Caco-2 (cell line): ENCODE measurements around the gene DNASE1. TPM values are rescaled to one million over a fixed set of nuclear protein-coding genes. Genes with fewer than 3 reads are reported as not detected.

Experiments used
- BruUV-seq: library from RNA; stranded (reverse); fragments of 400-500 nt; replicated peaks from 2 replicates; lab custom pipeline; 2021; lab: Mats Ljungman, UMichigan
- CTCF ChIA-PET: fragments of 300-600 bp; sonication (Branson Sonifier 250); formaldehyde crosslinking; loops from one replicate; lab custom pipeline; 2022; ENCODE audit warnings: antibody characterized with exemption; lab: Charles Lee
- POLR2A ChIA-PET: fragments of 300-600 bp; sonication (Branson Sonifier 250); formaldehyde crosslinking; loops from one replicate; lab custom pipeline; 2022; ENCODE audit warnings: antibody characterized with exemption; lab: Charles Lee
- DNase-seq, 2 experiments: peaks; one replicate each; pipeline versions ENCODE4 v3.0.0 to v3.0.0-alpha.2; 2020 to 2022
- H3K27me3 ChIP-seq: replicated peaks from 2 replicates; pipeline ENCODE4 v1.6.0; 2011; ENCODE audit warnings: low read length; ENCODE audit not compliant: control insufficient read depth, insufficient read depth
- H3K36me3 ChIP-seq: 2 replicates; pipeline ENCODE4 v1.5.1; 2011; ENCODE audit warnings: low read length; ENCODE audit not compliant: control insufficient read depth, insufficient read depth
- H3K4me1 ChIP-seq: fragments of 250-450 bp; sonication (Bioruptor Pico); 2 replicates; pipeline ENCODE4 v1.5.1; 2020; ENCODE audit warnings: mild to moderate bottlenecking
- H3K4me3 ChIP-seq: 2 replicates; pipeline ENCODE4 v1.5.1; 2011; ENCODE audit warnings: low read depth, mild to moderate bottlenecking, control low read depth, low read length
- H3K9me3 ChIP-seq: fragments of 250-450 bp; sonication (Bioruptor Pico); 2 replicates; pipeline ENCODE4 v1.5.1; 2020; ENCODE audit warnings: mild to moderate bottlenecking, moderate library complexity
- H3K27ac Mint-ChIP-seq: one replicate; pipeline ENCODE4 v1.8.0; 2022; ENCODE audit warnings: mixed read lengths; ENCODE audit not compliant: unreplicated experiment
- H3K27me3 Mint-ChIP-seq: one replicate; pipeline ENCODE4 v1.8.0; 2022; ENCODE audit warnings: mixed read lengths; ENCODE audit not compliant: insufficient read depth, unreplicated experiment
- H3K36me3 Mint-ChIP-seq: one replicate; pipeline ENCODE4 v1.8.0; 2022; ENCODE audit warnings: mild to moderate bottlenecking, mixed read lengths; ENCODE audit not compliant: insufficient read depth, unreplicated experiment
- H3K4me1 Mint-ChIP-seq: one replicate; pipeline ENCODE4 v1.8.0; 2022; ENCODE audit warnings: low read depth, mixed read lengths; ENCODE audit not compliant: unreplicated experiment
- H3K4me3 Mint-ChIP-seq: one replicate; pipeline ENCODE4 v1.8.0; 2022; ENCODE audit warnings: mild to moderate bottlenecking, moderate library complexity, mixed read lengths; ENCODE audit not compliant: unreplicated experiment
- H3K9me3 Mint-ChIP-seq: one replicate; pipeline ENCODE4 v1.8.0; 2022; ENCODE audit warnings: mixed read lengths; ENCODE audit not compliant: unreplicated experiment
- CTCF ChIP-seq, 2 experiments: fragments of 200-600 bp in 1 of 2; IDR thresholded peaks; 1 replicate in 1 of 2; 2 replicates in 1 of 2; pipeline versions ENCODE4 v1.5.1 to v1.8.0; 2011 to 2022; ENCODE audit warnings: antibody characterized with exemption in 1 of 2, control low read depth in 1 of 2, inconsistent platforms in 1 of 2, low read depth in 1 of 2, low read length in 1 of 2, mild to moderate bottlenecking in 1 of 2, moderate library complexity in 1 of 2; ENCODE audit not compliant: insufficient read depth in 1 of 2, severe bottlenecking in 1 of 2, unreplicated experiment in 1 of 2
- intact Hi-C: fragments of 100-400 bp; cut with micrococcal nuclease; formaldehyde crosslinking; loops from one replicate; pipeline ENCODE4 v1.10.0; 2022; ENCODE audit not compliant: unreplicated experiment
- total RNA-seq: library from RNA; stranded (reverse); gene quantifications from 2 replicates; pipeline ENCODE4 v1.2.3, GENCODE V29; 2022

The DNASE1 gene
- total RNA-seq, 1 experiment from 2014 or later = 26.2 TPM

- Mint-ChIP-seq H3K9me3 (no peaks in the 10 kb centered on the region), H3K27ac (no peak overlapping the region), H3K4me3 (no peak overlapping the region), H3K36me3 (peaks cover 79% of the 10 kb centered on the region), H3K4me1 (no peaks in the 10 kb centered on the region), H3K27me3 (no peaks in the 10 kb centered on the region)
- Histone ChIP-seq H3K27me3 (no peaks in the 10 kb centered on the region), H3K4me3 (no peak overlapping the region), H3K9me3 (no peaks in the 10 kb centered on the region), H3K4me1 (no peaks in the 10 kb centered on the region), H3K36me3 (no peaks in the 10 kb centered on the region; the same call in 1 of the 2 replicates)
- no peak for TF ChIP-seq CTCF (IDR thresholded peaks at IDR 0.05; ENCODE audit: insufficient read depth in 1 of 2, low read depth in 1 of 2, low read length in 1 of 2, severe bottlenecking in 1 of 2, unreplicated experiment in 1 of 2)
- intact Hi-C loops = no loop called here
- BruUV-seq = no TSS peak
- DNase-seq = no peak
- ChIA-PET CTCF (no interaction called here), POLR2A (no interaction called here)
Observed at GRCh38 chr16:3670711-3671110, 16.2 kb downstream of the DNASE1 start.

GRCh38 chr16:3671424-3671823, 16.9 kb downstream of the DNASE1 start:
- ChIA-PET CTCF (no interaction called here), POLR2A (no interaction called here)
- H3K27me3 ChIP-seq = no peaks in the 10 kb centered on the region
- no peak overlapping the region for H3K27ac Mint-ChIP-seq
- H3K36me3 ChIP-seq = no peaks in the 10 kb centered on the region; the same call in 1 of the 2 replicates
- H3K9me3 ChIP-seq = no peaks in the 10 kb centered on the region
- peaks cover 77% of the 10 kb centered on the region for H3K36me3 Mint-ChIP-seq
- H3K4me3 Mint-ChIP-seq = no peak overlapping the region
- H3K4me1 ChIP-seq = no peaks in the 10 kb centered on the region
- no peaks in the 10 kb centered on the region for H3K9me3 Mint-ChIP-seq
- no peak overlapping the region for H3K4me3 ChIP-seq
- no peak for DNase-seq
- no peak for TF ChIP-seq CTCF (IDR thresholded peaks at IDR 0.05; ENCODE audit: insufficient read depth in 1 of 2, low read depth in 1 of 2, low read length in 1 of 2, severe bottlenecking in 1 of 2, unreplicated experiment in 1 of 2)
- H3K27me3 Mint-ChIP-seq = no peaks in the 10 kb centered on the region
- no TSS peak for BruUV-seq
- H3K4me1 Mint-ChIP-seq = no peaks in the 10 kb centered on the region
- intact Hi-C loops = no loop called here

- no peaks in the 10 kb centered on the region for H3K27me3 ChIP-seq
- intact Hi-C loops = no loop called here
- Mint-ChIP-seq H3K36me3 (peaks cover 76% of the 10 kb centered on the region), H3K4me3 (no peak overlapping the region), H3K27me3 (no peaks in the 10 kb centered on the region), H3K27ac (no peak overlapping the region), H3K4me1 (no peaks in the 10 kb centered on the region), H3K9me3 (no peaks in the 10 kb centered on the region)
- CTCF ChIA-PET = no interaction called here
- DNase-seq = no peak
- H3K36me3 ChIP-seq = no peaks in the 10 kb centered on the region; the same call in 1 of the 2 replicates
- H3K4me3 ChIP-seq = no peak overlapping the region
- TF ChIP-seq CTCF (IDR thresholded peaks at IDR 0.05; ENCODE audit: insufficient read depth in 1 of 2, low read depth in 1 of 2, low read length in 1 of 2, severe bottlenecking in 1 of 2, unreplicated experiment in 1 of 2) = no peak
- POLR2A ChIA-PET = no interaction called here
- no peaks in the 10 kb centered on the region for H3K4me1 ChIP-seq
- H3K9me3 ChIP-seq = no peaks in the 10 kb centered on the region
- no TSS peak for BruUV-seq
Observed at GRCh38 chr16:3672571-3673041, 18.1 kb downstream of the DNASE1 start.
